ENCODE results near the gene UBE2E2. TPM values are rescaled to one million over a fixed set of nuclear protein-coding genes. Genes with fewer than 3 reads are reported as not detected.

UBE2E2 gene
- total RNA-seq, 1 experiment from 2014 or later: 14.7 TPM

DNA sequence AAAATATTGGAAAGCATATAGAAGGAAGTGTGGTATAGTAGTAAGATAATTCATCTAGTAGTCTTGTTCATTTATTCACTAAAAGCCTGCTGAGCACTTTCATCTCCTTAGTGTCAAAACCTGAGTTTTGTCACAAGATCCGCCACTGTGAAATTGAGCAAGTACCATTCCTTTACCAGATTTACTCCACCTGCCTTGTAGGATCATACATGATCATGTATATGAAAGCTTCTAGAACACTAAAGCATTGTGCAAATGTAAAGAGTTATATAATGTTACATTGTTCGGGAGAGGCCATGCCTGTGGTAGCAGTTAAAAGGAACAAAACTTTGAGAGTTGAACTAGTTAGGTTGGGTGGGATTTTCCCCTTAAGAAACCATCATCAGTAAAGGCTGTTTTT is 35.0 kb downstream of the UBE2E2 start:
- H3K9me2 ChIP-seq (replicated peaks; ENCODE audit: insufficient read depth, low read length): no peaks in the 10 kb centered on the region
- H3K9ac ChIP-seq (ENCODE audit: low read length): no peak overlapping the region
- no peak overlapping the region for H2AFZ ChIP-seq (ENCODE audit: low read length)
- H3K9me3 ChIP-seq (ENCODE audit: low read length): no peaks in the 10 kb centered on the region
- H3K79me2 ChIP-seq (ENCODE audit: low read length): no peaks in the 10 kb centered on the region
- H3K27me3 ChIP-seq (ENCODE audit: low read length): no peaks in the 10 kb centered on the region
- H3K4me3 ChIP-seq (ENCODE audit: low read length): no peak overlapping the region
- no peaks in the 10 kb centered on the region for H3K36me3 ChIP-seq (ENCODE audit: insufficient read depth, low read length)
- H3K4me1 ChIP-seq (ENCODE audit: low read length): no peaks in the 10 kb centered on the region
- no peak overlapping the region for H3K27ac ChIP-seq (ENCODE audit: low read length)
- H4K20me1 ChIP-seq (ENCODE audit: insufficient read depth, low read depth, low read length): peaks cover 19% of the 10 kb centered on the region; the same call in 1 of the 2 replicates
- no peak overlapping the region for H3K4me2 ChIP-seq (ENCODE audit: low read depth, low read length, poor library complexity, severe bottlenecking)
- DNase-seq: no peak

DNA sequence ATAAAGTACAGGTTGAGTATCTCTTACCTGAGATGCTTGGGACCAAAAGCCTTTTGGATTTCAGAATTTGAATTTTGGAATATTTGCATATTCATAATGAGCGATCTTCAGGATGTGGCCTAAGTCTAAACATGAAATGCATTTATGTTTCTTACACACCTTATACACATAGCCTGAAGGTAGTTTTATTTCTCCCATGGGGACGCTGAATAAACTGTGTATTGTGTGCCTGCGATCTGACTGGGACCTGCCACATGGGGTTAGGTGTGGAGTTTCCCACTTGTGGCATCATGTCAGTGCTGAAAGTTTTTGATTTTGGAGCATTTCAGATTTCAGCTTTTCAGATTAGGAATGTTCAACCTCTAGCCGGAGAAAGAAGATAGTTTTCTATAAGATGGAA is 35.5 kb downstream of the UBE2E2 start:
- Histone ChIP-seq H3K36me3 (ENCODE audit: insufficient read depth, low read length) (no peaks in the 10 kb centered on the region), H3K9me2 (replicated peaks; ENCODE audit: insufficient read depth, low read length) (no peaks in the 10 kb centered on the region), H3K4me3 (ENCODE audit: low read length) (no peak overlapping the region), H3K79me2 (ENCODE audit: low read length) (no peaks in the 10 kb centered on the region), H3K4me1 (ENCODE audit: low read length) (no peaks in the 10 kb centered on the region), H3K9me3 (ENCODE audit: low read length) (no peaks in the 10 kb centered on the region), H4K20me1 (ENCODE audit: insufficient read depth, low read depth, low read length) (peaks cover 19% of the 10 kb centered on the region; the same call in 1 of the 2 replicates), H3K27ac (ENCODE audit: low read length) (no peak overlapping the region), H3K27me3 (ENCODE audit: low read length) (no peaks in the 10 kb centered on the region), H3K9ac (ENCODE audit: low read length) (no peak overlapping the region), H2AFZ (ENCODE audit: low read length) (no peak overlapping the region), H3K4me2 (ENCODE audit: low read depth, low read length, poor library complexity, severe bottlenecking) (no peak overlapping the region)
- DNase-seq: no peak

DNA sequence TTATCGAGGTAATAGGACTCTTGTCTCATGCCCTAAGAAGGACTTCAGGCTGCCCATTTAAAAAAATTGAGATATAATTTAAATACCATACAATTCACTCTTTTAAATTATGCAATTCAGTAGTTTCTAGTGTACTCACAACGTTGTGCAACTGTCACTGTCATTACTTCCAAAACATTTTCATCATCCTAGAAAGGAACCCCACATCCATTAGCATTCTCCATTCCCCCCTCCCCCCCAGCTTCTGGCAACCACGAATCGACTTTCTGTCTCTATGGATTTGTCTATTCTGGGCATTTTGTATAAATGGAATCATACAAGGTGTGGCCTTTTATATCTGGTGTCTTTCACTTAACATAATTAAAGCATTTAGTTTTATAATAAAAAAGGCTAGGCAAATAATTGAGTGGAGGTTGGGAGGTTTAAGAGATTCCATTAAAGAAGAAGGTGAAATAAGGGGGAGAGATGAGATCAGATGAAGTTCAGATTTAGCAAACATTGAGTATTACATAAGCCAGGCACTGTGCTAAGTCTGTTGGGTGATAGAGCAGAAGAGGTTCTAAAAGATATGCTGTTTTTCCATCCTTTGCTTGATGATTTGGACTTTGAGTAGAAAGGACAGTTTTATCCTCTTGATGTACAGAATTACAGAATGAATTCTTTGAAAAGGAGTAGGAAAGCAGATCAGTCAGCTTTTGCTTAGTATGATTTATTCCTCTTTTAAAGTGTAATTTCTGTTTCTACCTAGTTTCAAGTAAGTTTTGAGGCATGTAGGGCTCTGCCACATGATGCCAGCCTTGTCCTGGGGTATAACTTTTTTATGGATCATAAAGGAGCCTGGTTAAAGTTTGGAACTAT is 36.3 kb downstream of the UBE2E2 start:
- Histone ChIP-seq H4K20me1 (ENCODE audit: insufficient read depth, low read depth, low read length) (peaks cover 18% of the 10 kb centered on the region; the same call in 1 of the 2 replicates), H3K9me3 (ENCODE audit: low read length) (no peaks in the 10 kb centered on the region), H3K4me1 (ENCODE audit: low read length) (no peaks in the 10 kb centered on the region), H3K9ac (ENCODE audit: low read length) (no peak overlapping the region), H3K27ac (ENCODE audit: low read length) (no peak overlapping the region), H3K4me3 (ENCODE audit: low read length) (no peak overlapping the region), H3K79me2 (ENCODE audit: low read length) (no peaks in the 10 kb centered on the region), H3K9me2 (replicated peaks; ENCODE audit: insufficient read depth, low read length) (no peaks in the 10 kb centered on the region), H3K4me2 (ENCODE audit: low read depth, low read length, poor library complexity, severe bottlenecking) (no peak overlapping the region), H3K36me3 (ENCODE audit: insufficient read depth, low read length) (no peaks in the 10 kb centered on the region), H3K27me3 (ENCODE audit: low read length) (no peaks in the 10 kb centered on the region), H2AFZ (ENCODE audit: low read length) (no peak overlapping the region)
- DNase-seq: no peak

DNA sequence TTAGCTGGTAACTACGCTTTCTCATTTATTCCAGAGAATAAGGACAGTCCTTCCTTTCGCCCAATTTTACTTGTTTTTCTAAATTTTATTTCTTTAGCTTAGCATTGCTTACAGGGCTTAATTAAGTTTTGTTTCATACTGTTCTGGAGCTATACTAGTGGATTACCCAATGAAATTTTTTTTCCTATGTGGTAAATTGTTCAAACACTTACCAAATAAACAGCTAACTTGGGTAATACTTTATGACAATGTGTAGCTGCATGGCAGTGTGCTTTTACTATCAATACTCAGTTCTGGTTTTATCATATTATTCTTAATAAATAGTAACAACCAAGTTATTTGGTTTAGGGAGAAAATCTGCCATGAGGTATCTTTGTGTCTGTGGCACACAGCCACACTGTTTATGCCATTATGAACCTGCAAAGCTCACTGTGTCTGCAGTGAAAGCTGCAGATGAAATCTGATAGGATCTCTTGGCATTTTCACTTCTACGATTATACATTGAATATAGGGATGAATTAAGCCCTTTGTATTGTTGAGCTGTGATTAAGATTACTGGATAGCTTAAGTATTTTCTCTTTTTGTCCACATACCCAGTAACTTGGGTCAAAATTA is 37.2 kb downstream of the UBE2E2 start:
- Histone ChIP-seq H4K20me1 (ENCODE audit: insufficient read depth, low read depth, low read length) (peaks cover 20% of the 10 kb centered on the region; the same call in 1 of the 2 replicates), H3K27me3 (ENCODE audit: low read length) (no peaks in the 10 kb centered on the region), H3K9ac (ENCODE audit: low read length) (no peak overlapping the region), H3K9me2 (replicated peaks; ENCODE audit: insufficient read depth, low read length) (no peaks in the 10 kb centered on the region), H3K4me2 (ENCODE audit: low read depth, low read length, poor library complexity, severe bottlenecking) (no peak overlapping the region), H3K36me3 (ENCODE audit: insufficient read depth, low read length) (no peaks in the 10 kb centered on the region), H3K9me3 (ENCODE audit: low read length) (no peaks in the 10 kb centered on the region), H3K4me1 (ENCODE audit: low read length) (no peaks in the 10 kb centered on the region), H3K79me2 (ENCODE audit: low read length) (no peaks in the 10 kb centered on the region), H3K27ac (ENCODE audit: low read length) (no peak overlapping the region), H2AFZ (ENCODE audit: low read length) (no peak overlapping the region), H3K4me3 (ENCODE audit: low read length) (no peak overlapping the region)
- no peak for DNase-seq

DNA sequence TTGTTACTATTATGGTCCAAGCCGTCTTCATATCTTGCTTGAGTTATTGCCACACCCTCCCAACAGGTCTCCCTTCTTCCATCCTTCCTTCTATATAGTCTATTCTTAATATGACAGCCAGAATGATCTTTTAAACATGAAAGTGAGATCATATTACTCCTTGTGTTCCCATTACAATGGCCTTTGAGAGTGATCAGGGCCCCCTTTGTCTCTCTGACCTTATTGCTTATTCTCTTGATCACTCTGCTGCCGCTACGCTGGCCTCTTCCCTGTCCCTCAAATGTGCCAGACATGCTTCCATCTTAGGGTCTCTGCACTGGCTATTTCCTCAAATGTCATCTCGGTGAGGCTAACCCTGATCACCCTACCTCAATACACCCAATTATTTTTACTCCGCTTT is 38.1 kb downstream of the UBE2E2 start:
- Histone ChIP-seq H3K36me3 (ENCODE audit: insufficient read depth, low read length) (no peaks in the 10 kb centered on the region), H3K4me3 (ENCODE audit: low read length) (no peak overlapping the region), H3K9me3 (ENCODE audit: low read length) (no peaks in the 10 kb centered on the region), H3K9me2 (replicated peaks; ENCODE audit: insufficient read depth, low read length) (no peaks in the 10 kb centered on the region), H3K4me1 (ENCODE audit: low read length) (no peaks in the 10 kb centered on the region), H3K79me2 (ENCODE audit: low read length) (no peaks in the 10 kb centered on the region), H3K9ac (ENCODE audit: low read length) (no peak overlapping the region), H4K20me1 (ENCODE audit: insufficient read depth, low read depth, low read length) (peaks cover 23% of the 10 kb centered on the region; the same call in 1 of the 2 replicates), H2AFZ (ENCODE audit: low read length) (no peak overlapping the region), H3K4me2 (ENCODE audit: low read depth, low read length, poor library complexity, severe bottlenecking) (no peak overlapping the region), H3K27ac (ENCODE audit: low read length) (no peak overlapping the region), H3K27me3 (ENCODE audit: low read length) (no peaks in the 10 kb centered on the region)
- DNase-seq: no peak

DNA sequence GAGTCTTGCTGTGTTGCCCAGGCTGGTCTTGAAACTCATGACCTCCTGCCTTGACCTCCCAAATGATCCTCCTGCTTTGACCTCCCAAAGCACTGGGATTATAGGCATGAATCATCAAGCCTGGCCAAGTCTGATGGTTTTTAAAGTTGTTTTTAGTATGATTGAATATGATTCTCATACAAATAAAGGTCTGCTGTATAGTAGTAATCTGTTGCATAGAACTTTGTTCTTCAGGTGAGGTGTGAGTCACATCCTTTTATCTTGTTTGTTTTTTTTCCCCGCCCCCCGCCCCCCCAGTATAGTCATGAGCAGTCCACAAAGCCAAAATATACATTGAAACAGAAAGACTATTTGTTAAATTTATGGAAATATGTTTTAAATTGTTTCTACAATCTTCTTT is 39.0 kb downstream of the UBE2E2 start:
- no peak overlapping the region for H2AFZ ChIP-seq (ENCODE audit: low read length)
- no peak overlapping the region for H3K9ac ChIP-seq (ENCODE audit: low read length)
- H3K27me3 ChIP-seq (ENCODE audit: low read length): no peaks in the 10 kb centered on the region
- no peaks in the 10 kb centered on the region for H3K79me2 ChIP-seq (ENCODE audit: low read length)
- H3K4me1 ChIP-seq (ENCODE audit: low read length): no peaks in the 10 kb centered on the region
- peaks cover 23% of the 10 kb centered on the region; the same call in 1 of the 2 replicates for H4K20me1 ChIP-seq (ENCODE audit: insufficient read depth, low read depth, low read length)
- H3K27ac ChIP-seq (ENCODE audit: low read length): no peak overlapping the region
- no peaks in the 10 kb centered on the region for H3K9me2 ChIP-seq (replicated peaks; ENCODE audit: insufficient read depth, low read length)
- H3K4me3 ChIP-seq (ENCODE audit: low read length): no peak overlapping the region
- DNase-seq: no peak
- no peak overlapping the region for H3K4me2 ChIP-seq (ENCODE audit: low read depth, low read length, poor library complexity, severe bottlenecking)
- H3K9me3 ChIP-seq (ENCODE audit: low read length): no peaks in the 10 kb centered on the region
- H3K36me3 ChIP-seq (ENCODE audit: insufficient read depth, low read length): no peaks in the 10 kb centered on the region

DNA sequence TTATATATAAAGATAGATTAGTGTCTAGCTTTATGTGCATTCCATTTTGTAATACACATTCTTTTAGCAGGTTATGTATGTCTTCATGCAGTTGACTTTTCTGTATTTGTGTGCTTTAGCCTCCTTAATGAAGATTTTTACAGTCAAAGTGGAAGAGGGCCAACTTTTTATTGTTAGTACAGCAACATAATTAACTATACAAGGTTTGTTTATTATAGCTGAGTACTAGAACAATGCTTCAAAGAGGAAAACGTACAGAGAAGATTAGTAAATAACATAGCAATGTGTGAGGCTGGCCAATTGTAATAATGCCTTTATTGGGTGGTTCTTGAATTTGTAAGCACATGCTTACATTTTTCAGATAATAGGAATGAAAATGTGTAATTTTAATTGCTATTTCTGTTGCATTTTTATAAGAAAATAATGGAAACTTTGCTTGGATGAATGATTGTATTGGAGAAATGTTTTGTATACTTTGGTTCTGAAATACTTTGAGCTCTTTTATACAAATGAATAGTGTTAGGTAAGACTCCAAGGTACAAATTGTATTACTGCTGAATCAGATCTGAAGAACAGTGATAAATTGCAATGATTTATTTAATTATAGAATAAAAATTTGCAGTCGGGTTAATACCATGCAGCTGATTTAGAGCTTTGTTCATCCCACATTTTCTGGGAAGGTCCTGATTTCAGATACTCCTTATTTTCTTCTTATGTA is 41.4 kb downstream of the UBE2E2 start:
- H3K9me3 ChIP-seq (ENCODE audit: low read length): no peaks in the 10 kb centered on the region
- H3K9ac ChIP-seq (ENCODE audit: low read length): no peak overlapping the region
- peaks cover 30% of the 10 kb centered on the region; the same call in 1 of the 2 replicates for H4K20me1 ChIP-seq (ENCODE audit: insufficient read depth, low read depth, low read length)

DNA sequence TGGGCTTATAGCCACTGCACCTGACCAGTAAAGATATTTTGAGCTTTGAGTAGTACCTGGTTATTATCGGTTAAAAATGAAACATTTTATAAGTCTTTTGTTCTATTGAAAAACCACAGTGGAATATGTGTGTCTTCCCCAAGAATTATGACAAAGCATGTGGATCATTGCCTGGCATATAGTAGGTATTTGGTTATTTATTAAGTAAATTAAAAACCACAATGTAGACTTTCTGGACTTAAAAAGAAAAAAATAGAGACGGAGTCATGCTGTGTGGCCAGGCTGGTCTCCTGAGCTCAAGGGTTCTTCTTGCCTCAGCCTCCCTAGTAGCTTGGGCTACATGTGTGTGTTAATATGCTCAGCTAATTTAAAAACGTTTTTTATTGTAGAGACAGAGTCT is 43.5 kb downstream of the UBE2E2 start:
- H3K9me3 ChIP-seq (ENCODE audit: low read length): no peaks in the 10 kb centered on the region
- H3K36me3 ChIP-seq (ENCODE audit: insufficient read depth, low read length): no peaks in the 10 kb centered on the region
- no peak overlapping the region for H3K27ac ChIP-seq (ENCODE audit: low read length)
- H4K20me1 ChIP-seq (ENCODE audit: insufficient read depth, low read depth, low read length): peaks cover 31% of the 10 kb centered on the region; the same call in 1 of the 2 replicates
- no peaks in the 10 kb centered on the region for H3K27me3 ChIP-seq (ENCODE audit: low read length)
- no peak overlapping the region for H3K9ac ChIP-seq (ENCODE audit: low read length)
- no peak overlapping the region for H3K4me3 ChIP-seq (ENCODE audit: low read length)
- no peak overlapping the region for H2AFZ ChIP-seq (ENCODE audit: low read length)
- H3K4me2 ChIP-seq (ENCODE audit: low read depth, low read length, poor library complexity, severe bottlenecking): no peak overlapping the region
- no peaks in the 10 kb centered on the region for H3K79me2 ChIP-seq (ENCODE audit: low read length)
- no peaks in the 10 kb centered on the region for H3K4me1 ChIP-seq (ENCODE audit: low read length)
- no peak for DNase-seq
- no peaks in the 10 kb centered on the region for H3K9me2 ChIP-seq (replicated peaks; ENCODE audit: insufficient read depth, low read length)

More for the DNA sequence above, 41.4 kb downstream of the UBE2E2 start:
- Histone ChIP-seq H3K79me2 (ENCODE audit: low read length) (no peaks in the 10 kb centered on the region), H3K27ac (ENCODE audit: low read length) (no peak overlapping the region), H3K4me1 (ENCODE audit: low read length) (no peaks in the 10 kb centered on the region), H3K4me3 (ENCODE audit: low read length) (no peak overlapping the region), H3K9me2 (replicated peaks; ENCODE audit: insufficient read depth, low read length) (no peaks in the 10 kb centered on the region), H3K4me2 (ENCODE audit: low read depth, low read length, poor library complexity, severe bottlenecking) (no peak overlapping the region), H2AFZ (ENCODE audit: low read length) (no peak overlapping the region), H3K36me3 (ENCODE audit: insufficient read depth, low read length) (no peaks in the 10 kb centered on the region), H3K27me3 (ENCODE audit: low read length) (no peaks in the 10 kb centered on the region)
- DNase-seq: no peak
